K562 (cell line): ENCODE results near the gene RIOK3.

Experiments used
- EZH2 ChIP-seq: IDR thresholded peaks from 2 replicates; pipeline ENCODE4 v1.6.1; 2012; ENCODE audit warnings: low read depth, mild to moderate bottlenecking, inconsistent platforms, low read length, borderline replicate concordance
- HNRNPUL1 ChIP-seq: fragments of 200-400 bp; formaldehyde crosslinking; IDR thresholded peaks from 2 replicates; pipeline ENCODE4 v1.6.1; 2017; ENCODE audit warnings: low read length
- ZNF518B ChIP-seq: fragments of 250-450 bp; sonication (Bioruptor Pico); IDR thresholded peaks from 2 replicates; pipeline ENCODE4 v1.5.0; 2021; ENCODE audit warnings: mild to moderate bottlenecking, moderate library complexity

- TF ChIP-seq ZNF518B (CRISPR knock-in tag) (no peak), HNRNPUL1 (no peak), EZH2 (no peak)
Measured at GRCh38 chr18:23438608-23439366, 14.3 kb upstream of the RIOK3 start.
